AG09309 (cell line): Measurements from ENCODE around the gene LIN7B.

Experiments used
- DNase-seq: peaks from one replicate; pipeline ENCODE4 v3.0.0-alpha.2; 2010; ENCODE audit warnings: low read depth
- H3K4me3 ChIP-seq: 2 replicates; pipeline ENCODE4 v1.5.1; 2011; ENCODE audit warnings: mild to moderate bottlenecking, low read depth, low read length, moderate library complexity; ENCODE audit not compliant: control insufficient read depth
- TF ChIP-seq, protein P1 (sequence below): IDR thresholded peaks from 2 replicates; pipeline ENCODE4 v1.5.1; 2011; ENCODE audit warnings: mild to moderate bottlenecking, low read depth, low read length, inconsistent platforms; ENCODE audit not compliant: insufficient read depth, control insufficient read depth; ENCODE audit errors: missing control alignments

Gene LIN7B

DNA sequence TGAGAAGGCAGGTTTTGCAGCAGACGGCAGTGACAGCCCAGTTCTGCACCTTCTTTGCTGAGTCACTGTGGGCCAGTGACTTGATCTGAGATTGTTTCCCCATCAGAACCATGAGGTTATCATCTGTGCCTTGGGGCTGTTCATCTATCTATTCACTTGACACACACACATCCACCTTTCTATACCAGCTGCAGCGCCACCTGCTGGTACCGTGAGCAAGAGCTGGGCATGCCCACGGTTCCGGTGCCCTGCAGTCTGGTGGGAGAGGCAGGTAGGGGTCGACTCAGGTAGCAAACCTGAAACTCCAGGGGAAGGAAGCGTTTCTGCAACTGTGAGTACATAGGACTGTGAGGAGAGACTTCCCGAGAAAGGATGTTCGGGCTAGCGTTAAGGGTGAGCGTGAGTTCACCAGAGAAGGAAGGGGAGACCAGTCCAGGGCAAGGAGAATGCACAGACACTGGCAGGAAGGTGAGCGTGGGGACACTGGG, 7.5 kb upstream of the LIN7B start:
- no peak overlapping the region for H3K4me3 ChIP-seq
- no peak for DNase-seq
- TF ChIP-seq, protein P1, sequence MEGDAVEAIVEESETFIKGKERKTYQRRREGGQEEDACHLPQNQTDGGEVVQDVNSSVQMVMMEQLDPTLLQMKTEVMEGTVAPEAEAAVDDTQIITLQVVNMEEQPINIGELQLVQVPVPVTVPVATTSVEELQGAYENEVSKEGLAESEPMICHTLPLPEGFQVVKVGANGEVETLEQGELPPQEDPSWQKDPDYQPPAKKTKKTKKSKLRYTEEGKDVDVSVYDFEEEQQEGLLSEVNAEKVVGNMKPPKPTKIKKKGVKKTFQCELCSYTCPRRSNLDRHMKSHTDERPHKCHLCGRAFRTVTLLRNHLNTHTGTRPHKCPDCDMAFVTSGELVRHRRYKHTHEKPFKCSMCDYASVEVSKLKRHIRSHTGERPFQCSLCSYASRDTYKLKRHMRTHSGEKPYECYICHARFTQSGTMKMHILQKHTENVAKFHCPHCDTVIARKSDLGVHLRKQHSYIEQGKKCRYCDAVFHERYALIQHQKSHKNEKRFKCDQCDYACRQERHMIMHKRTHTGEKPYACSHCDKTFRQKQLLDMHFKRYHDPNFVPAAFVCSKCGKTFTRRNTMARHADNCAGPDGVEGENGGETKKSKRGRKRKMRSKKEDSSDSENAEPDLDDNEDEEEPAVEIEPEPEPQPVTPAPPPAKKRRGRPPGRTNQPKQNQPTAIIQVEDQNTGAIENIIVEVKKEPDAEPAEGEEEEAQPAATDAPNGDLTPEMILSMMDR, result peak; percentile 85

DNA sequence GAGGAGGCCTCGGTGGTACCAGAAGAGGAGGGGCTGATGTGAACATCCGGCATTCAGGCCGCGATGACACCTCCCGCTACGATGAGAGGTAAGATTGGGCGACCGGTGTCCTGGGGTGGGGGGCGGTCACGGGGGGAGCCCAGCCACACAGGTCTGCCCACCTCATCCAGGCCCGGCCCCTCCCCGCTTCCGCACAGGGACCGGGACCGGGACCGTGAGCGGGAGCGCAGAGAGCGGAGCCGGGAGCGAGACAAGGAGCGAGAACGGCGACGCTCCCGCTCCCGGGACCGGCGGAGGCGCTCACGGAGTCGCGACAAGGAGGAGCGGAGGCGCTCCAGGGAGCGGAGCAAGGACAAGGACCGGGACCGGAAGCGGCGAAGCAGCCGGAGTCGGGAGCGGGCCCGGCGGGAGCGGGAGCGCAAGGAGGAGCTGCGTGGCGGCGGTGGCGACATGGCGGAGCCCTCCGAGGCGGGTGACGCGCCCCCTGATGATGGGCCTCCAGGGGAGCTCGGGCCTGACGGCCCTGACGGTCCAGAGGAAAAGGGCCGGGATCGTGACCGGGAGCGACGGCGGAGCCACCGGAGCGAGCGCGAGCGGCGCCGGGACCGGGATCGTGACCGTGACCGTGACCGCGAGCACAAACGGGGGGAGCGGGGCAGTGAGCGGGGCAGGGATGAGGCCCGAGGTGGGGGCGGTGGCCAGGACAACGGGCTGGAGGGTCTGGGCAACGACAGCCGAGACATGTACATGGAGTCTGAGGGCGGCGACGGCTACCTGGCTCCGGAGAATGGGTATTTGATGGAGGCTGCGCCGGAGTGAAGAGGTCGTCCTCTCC, 6.3 kb upstream of the LIN7B start:
- no peak overlapping the region for H3K4me3 ChIP-seq
- no peak for DNase-seq
- TF ChIP-seq, protein P1, result no peak

DNA sequence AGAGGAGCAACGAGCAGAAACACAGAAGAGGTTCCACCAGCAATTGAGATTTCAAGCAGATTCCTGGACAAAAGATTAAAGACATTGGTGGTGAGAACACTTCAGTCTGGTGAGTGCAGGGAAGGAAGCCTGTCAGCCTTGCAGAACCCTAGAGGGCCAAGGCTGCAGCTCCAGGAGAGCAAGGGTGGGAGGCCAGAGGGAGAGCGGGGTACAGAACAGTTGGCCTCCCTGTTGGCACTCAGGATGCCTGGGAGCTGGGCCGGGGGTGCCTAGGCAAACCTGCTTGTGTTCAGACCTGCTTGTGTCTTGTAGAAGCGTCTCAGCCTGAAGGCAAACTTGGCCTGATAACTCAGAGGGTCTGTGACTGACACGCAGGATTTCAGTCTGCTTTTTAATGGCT, 5.1 kb upstream of the LIN7B start:
- no peak for DNase-seq

DNA sequence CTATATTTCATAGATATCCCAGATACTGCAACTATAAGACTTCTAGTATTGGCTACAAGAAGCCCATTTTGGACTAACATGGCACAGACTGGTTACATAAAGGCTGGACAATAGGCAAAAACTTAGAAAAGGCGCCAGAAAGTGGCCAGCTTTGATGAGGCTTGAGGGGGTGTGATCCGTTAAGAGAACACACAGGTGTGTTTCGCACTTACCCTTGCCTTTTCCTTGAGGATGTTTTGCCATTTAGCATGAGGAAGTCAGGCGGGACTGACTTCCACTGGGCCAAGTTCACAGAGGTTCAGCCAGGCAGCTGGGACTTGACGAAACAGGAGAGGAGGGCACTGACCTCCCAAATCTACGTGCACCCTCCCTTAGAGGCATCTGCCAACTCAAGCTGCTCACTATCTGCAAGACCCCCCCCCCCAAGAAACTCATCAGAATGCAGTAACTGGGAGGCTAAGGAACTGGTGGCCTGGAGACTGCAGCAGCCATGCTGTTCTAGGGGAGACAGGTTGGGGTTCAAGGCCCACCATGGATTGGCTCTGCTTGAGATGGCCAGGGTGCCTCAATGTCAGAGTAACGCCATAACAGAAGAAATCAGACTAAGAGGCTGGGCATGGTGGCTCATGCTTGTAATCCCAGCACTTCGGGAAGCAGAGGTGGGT, 4.5 kb upstream of the LIN7B start:
- no peak for DNase-seq
- no peak overlapping the region for H3K4me3 ChIP-seq
- TF ChIP-seq, protein P1, result no peak

More for the DNA sequence above, 5.1 kb upstream of the LIN7B start:
- no peak overlapping the region for H3K4me3 ChIP-seq
- TF ChIP-seq, protein P1, result no peak

DNA sequence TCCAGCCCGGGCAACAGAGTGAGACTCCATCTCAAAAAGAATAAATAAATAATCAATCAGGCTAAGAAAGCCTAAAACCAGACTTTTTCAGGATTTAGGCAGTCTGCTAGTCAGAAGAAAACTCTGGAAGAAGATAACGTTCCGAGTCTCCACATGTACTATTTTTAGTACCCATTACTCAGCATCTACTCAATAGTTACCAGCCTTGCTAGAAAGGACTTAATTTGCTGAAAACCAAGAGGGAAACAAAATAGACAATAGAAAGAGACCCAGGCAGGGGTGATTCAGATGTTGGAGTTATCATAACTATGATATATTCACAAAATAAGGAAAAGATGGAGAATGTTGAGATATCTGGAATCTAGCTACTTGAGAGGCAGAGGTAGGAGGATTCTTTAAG, 3.6 kb upstream of the LIN7B start:
- no peak overlapping the region for H3K4me3 ChIP-seq
- DNase-seq, result no peak
- TF ChIP-seq, protein P1, result no peak

DNA sequence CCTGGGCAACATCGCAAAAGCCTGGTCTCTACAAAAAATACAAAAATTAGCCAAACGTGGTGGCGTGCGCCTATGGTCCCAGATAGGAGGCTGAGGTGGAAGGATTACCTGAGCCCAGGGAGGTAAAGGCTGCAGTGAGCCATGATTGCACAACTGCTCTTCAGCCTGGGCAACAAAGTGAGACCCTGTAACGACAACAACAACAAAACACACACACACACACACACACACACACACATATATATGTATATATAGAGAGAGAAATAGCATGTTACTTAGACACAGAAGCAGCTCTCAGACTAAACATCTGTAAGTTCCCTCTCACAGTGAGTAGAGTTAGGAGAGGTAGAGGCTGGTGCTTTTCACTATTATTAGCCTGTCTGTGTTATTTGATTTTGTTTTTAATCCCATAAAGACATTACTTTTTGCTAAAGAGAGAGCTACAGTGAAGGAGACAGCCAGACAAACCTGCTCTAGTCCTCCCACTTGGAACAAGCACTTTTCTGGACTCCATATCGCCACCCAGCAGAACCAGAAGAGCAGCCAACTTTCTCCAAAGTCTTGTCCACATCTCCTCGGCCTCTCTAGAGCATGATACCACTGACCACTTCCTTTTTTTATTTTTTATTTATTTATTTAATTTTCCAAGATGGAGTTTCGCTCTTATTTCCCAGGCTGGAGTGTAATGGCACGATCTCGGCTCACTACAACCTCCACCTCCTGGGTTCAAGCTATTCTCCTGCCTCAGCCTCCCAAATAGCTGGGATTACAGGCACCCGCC, 2.8 kb upstream of the LIN7B start:
- TF ChIP-seq, protein P1, result no peak
- H3K4me3 ChIP-seq, result no peak overlapping the region
- no peak for DNase-seq
